ENCODE measurements around the gene GPR108.
A peak's percentile ranks its signal among the peaks of the same experiment; 100 is the strongest.
"Not testable (repeated sequence)": the region's sequence is repeated elsewhere in the genome, so short reads cannot be mapped to it uniquely, and the experiment has no call there.

Gene GPR108

GRCh38 chr19:6760606-6761005 lies 23.2 kb upstream of the GPR108 start:
- no peak for DNase-seq

DNA sequence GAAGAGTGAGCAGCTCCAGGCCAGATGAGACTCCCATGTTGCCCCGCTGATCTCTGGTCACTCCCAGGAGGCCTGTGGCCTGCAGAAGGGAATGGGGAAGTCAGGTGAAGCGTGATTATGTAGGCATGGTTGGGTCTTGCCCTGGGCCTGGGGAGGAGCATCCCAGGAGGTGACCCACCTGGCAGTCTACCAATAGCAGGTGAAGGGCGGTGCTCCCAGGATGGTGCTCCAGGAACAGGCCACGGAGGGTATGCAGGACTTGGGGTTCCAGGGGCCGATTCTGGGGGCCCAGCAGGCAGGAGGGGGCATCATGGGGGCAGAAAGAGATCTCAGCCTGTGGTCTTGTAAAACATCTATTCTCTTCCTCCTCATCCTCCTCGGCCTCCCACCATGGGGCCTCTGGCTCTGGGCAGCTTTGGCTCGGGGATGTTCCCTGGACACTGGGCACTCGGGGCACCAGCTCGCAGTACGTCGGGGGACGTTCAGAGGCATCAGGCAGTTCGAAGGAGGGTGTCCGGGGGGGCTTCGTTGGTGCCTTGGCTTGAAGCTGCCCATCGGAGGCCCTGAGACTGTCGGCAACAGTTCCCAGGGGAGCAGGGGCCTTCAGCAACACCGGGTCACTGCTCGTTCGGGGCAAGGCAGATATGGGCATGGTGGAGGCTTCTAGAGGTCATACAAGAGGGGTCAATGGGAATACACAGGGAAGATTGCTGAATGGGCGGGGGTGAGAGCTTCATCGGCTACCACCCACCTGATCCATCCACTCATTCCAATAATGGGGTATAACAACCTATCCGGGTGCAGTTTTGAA lies 17.5 kb upstream of the GPR108 start:
- DNase-seq = no peak

- DNase-seq = no peak
Observed at GRCh38 chr19:6754136-6754535, 16.8 kb upstream of the GPR108 start.

DNA sequence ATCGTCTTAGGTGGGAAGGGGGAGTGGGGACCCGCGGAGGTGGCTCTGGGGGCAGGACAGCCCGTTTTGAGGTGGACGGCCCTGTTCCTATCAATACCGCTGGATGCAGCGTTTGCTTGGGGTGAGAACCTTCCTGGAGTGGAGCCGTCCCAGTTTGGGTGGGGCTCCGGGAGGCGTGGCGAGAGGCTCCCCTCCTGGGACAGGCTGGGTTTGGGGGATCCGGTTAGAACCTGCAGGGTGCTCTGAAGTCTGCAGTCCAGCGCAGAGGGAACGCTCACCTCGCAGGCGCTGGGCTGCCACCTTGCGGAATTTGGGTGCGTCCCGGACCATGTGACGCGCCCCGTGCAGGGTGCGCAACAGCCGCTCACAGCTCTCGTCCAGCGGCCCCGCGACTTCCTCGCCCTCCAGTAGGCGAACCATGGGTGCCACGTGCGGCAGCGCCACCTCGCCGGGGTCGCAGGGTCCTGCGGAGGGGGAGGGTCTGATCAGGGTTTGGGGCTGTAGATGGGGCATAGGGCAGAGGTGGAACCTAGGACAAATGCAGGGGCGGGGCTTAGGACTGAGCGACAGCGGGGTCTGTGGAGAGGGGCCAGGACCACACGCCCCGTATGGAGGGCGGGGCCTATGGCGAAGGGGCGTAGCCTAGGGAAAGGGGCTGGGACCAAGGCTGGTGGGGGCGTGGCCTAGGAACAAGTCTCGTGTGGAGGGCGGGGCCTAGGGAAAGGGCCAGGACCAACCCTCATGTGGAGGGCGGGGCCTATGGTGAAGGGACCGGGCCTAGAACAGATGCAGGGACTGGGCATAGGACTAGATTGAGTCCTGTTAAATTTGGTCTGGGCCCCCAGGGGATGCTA lies 16.0 kb upstream of the GPR108 start:
- DNase-seq = no peak

- DNase-seq = no peak
Observed at GRCh38 chr19:6752256-6753177, 15.1 kb upstream of the GPR108 start.

DNA sequence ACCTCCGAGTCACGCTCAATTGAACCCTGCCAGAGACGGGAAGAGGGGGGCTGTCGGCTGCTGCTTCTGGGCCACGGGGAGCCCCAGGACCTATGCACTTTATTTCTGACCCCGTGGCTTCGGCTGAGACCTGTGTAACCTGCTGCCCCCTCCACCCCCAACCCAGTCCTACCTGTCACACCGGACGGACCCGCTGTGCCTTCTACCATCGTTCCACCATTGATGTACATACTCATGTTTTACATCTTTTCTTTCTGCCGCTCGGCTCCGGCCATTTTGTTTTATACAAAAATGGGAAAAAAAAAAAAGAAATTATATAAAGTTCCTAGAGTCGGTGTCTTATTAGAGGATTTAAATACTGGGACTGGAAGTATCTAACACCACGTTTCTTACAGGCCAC lies 13.8 kb upstream of the GPR108 start:
- DNase-seq = no peak

- no peak for DNase-seq
Observed at GRCh38 chr19:6750062-6750461, 12.7 kb upstream of the GPR108 start.

DNA sequence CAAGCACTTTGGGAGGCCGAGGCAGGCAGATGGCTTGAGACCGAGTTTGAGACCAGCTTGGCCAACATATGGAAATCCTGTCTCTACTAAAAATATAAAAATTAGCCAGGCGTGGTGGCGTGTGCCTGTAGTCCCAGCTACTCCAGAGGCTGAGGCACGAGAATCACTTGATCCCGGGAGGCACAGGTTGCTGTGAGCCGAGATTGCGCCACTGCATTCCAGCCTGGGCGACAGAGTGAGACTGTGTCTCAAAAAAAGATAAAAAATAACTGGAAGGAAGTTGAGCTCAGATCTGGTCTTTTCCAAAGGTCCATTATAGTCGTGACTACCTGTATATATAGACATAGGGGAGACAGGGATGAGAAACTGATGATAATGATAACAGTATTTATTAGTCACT lies 11.2 kb upstream of the GPR108 start:
- DNase-seq = not testable (repeated sequence)

DNA sequence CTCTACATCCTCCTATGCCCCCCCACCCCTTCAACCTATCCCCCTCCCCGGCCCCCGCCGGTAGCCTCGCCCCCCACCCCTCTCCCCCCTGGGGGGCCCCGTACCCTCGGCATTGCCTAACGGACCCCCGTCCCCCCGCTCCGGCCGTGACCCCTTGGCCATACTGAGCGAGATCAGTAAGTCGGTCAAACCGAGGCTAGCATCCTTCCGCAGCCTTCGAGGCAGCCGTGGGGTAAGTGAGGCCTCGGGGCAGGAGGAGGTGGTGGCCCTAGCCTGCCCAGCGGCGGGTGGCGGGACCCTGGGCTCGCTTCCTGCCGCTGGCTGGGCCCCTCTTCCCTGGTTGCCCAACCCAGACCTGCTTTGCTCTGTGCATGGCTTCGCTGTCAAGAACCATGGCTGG lies 8.6 kb upstream of the GPR108 start:
- DNase-seq = no peak

GRCh38 chr19:6744381-6745301 lies 7.3 kb upstream of the GPR108 start:
- no peak for DNase-seq

GRCh38 chr19:6743714-6744380 lies 6.5 kb upstream of the GPR108 start:
- no peak for DNase-seq

DNA sequence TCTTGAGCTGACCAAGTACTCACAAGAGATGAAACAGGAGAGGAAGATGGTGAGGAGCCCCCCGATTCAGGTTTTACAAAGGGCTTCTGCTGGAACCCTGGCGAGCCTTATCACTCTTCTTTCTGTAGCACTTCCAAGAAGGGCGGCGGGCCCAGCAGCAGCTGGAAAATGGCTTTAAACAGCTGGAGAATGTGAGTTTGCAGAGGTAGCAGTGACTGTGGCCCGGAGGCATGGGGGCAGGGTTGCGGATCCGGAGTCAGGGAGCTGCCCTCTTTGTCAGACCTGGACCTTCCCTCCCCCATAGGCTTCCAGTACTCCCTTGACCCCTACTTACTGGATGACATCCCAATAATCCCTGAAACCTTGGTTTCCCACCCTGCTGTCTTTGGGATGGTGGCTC lies 5.7 kb upstream of the GPR108 start:
- DNase-seq = no peak

DNA sequence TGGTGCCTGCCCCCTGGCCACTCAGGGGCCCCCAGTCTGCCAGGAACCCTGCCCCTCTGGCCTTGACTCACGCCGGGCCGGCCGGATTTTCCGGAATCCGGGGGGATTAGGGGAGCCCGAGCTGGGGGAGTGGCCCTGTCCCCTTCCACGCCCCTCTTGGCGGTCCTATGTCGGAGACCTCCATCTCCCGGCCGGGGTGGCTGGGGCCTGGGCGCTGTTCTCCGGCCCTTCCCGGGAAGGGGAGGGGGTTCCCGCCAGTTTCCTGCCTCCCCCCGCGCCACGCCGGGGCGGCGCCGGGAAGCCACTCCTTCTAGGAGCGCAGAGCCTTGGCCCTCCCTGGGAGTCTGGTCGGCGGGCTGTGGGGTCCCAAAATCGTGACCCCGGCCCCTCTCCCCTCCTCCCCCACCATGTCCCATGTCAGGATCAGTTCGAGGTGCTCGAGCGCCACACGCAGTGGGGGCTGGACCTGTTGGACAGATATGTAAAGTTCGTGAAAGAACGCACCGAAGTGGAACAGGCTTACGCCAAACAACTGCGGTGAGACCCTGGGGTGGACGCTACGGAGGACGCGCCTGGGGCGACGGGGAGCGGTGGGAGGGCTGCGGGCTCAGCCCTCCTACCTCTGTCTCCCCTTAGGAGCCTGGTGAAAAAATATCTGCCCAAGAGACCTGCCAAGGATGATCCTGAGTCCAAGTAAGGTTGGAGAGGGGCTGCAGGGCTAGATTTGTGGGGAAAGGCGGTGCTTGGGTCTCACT lies 3.4 kb upstream of the GPR108 start:
- DNase-seq = peak; percentile 15

DNA sequence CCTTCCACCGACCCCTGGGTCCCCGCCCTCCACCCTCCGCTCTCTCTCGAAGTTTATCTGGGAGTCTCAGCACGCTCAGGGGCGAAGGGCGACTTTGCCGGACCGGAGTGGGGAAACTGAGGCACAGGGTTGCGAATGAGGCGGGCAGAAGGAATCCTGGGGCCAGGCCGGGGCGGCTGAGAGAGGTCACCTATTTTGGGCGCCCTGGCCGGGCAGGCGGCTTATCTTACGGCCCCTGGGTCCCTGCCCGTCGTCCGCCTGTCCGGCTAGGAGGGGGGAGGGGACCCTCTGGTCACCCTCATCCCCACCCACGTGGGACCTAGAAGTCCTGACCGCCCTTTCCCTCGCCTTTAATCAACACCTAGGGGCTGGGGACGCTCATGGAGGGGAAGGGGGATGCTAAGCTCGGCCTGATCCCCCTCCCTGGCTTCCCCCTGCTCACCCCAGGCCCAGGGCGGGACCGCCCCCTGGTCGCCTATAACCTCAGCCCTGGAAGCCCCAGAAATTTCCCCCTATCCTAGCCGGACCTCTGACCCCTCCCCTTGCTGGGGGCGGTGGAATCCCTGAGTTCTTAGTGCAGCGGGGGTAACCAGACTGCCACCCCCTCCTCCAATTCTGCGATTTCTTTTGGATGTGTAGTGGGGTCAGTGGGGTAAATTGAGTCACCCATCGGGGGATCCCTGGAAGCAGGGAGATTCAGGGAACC lies 2.7 kb upstream of the GPR108 start:
- no peak for DNase-seq

GRCh38 chr19:6739390-6739882 lies 2.1 kb upstream of the GPR108 start, which contains the start of gene TRIP10:
Gene TRIP10 (plus strand): TSS chr19:6739680. CDS start chr19:6739762, 82 bp downstream.
- DNase-seq = peak; percentile 41

DNA sequence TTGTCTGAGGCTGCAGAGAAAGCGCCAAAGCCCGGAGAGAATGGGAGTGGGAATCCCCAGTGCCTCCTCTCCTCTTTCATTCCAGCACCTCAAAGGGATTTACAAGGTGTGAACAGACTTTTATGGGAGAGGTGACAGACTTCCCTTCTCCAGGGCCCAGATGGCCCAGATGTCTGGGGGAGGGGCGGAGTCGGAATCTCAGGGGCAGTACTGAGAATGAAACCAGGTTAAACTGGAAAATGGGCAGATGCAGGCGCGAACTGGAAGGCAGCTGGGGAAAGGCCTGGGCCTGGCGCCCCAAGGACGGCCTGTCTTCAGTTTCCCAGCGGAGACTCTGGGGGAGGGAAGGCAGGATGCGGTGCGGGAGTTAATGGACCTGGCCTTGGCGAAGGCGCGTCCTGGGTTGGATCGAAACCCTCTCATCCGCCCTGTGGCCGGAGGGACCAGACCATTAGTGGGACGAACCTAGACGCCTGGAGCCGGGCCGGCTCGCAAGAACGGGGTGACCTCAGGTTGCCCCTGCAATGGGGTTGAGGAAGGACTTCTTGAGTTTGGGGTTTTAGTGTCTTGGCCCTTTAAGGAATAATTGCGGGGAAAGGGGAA lies 1.5 kb upstream of the GPR108 start:
- no peak for DNase-seq

DNA sequence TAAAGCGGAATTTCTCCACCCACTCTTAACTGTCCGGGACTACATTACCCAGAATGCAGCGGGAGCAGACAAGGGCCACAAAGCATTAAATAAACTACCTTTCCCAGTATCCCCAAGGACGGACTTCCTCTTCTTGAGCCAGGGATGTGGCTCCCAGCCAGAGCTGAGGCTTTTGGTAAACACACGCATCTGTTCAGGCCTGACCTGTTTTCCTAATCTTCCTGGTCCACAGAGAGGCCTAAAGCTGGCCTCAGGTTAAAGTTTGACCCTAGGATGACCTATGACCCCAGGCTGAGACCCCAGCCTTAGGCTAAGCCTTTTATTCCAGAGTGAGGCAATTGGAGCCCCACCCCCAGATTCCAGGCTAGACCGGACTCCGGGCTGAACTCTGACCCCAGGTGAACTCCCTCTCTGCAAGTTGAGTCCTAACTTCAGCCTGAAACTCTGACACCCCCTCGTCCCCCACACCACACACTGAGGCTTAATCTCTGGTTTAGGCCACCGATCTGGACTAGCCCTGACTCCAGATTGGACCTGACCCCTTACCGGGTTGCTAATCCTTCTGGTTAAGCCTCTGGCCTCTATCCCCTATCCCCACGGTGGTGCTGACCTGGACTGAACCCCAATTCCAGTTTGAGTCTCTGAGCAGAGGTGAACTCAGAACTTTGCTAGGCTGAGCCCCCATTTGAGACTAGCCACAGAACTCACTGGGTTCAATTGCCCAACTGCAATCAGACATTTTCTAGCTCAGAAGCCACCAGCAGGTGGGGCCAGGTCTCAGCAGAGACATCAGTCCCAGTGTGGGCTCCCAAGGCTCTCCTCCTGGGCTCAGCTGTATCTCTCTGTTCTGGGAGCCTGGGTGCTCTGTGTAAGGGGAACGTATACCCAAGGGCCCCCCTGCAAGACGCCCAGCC lies 750 bp upstream of the GPR108 start:
- peak; percentile 53 for DNase-seq

DNA sequence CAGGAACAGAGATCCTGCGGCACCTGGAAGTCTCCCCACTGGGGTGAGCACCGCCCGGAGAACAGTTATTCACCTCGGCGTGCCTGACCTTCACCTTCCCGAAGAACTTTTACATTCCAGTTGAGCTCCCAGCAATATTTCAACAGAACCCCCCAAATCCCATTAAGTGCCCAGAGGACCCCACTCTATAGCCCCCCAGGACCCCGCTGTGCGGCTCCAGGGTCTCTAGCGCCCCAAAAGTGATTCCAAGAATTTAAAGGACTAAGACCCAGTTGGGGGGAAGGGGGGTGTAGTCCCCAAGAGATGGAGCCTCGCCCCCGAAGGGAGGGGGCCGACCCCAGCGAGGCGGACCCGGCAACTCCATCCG lies 480 bp downstream of the GPR108 start:
- DNase-seq = no peak
